Stimulated activated CD4-positive, alpha-beta T cell treated with anti-CD3 and anti-CD28 coated beads, TNF-alpha, amount 100 ng/mL, for 48 hours (primary cell): ENCODE results near the gene SETD7.

Experiments
- DNase-seq, 3 donors: peaks; one replicate each; pipeline ENCODE4 v3.0.0-alpha.2; 2020; ENCODE audit warnings: low read depth in 3 of 3

Gene SETD7

DNA sequence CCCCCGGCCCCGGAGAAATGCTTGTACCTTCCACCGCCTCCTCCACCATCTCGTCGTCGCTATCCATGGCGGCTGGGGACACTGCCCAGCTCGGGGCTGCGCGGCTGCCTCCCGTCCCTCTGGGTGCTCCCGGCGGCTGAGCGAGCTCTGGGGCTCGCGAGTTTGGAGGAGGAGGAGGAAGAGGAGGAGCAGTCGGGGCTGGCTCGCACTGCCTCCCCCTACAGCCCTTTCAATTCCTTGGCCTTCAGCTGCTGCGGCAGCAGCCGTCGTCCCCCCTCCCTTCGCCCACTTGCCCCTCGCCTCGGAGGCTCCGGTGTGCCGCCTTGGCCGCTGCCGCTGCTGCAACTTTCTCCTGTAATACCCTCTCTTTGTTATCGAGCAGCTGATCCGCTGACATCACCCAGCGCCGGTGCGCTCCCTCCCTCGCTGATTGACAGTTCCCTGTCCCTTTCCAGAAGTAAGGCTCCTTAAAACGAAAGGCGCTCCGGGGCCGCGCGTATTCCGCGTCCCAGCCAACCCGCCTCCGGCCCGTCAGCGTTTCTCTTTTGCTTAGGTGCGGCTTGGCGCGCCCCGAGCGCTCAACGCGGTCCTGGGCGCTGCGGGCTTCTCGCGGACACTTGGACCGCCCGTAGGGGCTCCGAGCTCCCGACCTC lies at the start of gene SETD7:
TSS of gene SETD7 (minus strand) at position 149 of the 653 bp plus-strand sequence. CDS start at position 67, 82 bp downstream.
- DNase-seq, result peak; percentile 27 to 41 (median 40)

GRCh38 chr4:139605516-139605915 lies 49.5 kb upstream of the SETD7 start:
- no peak for DNase-seq

DNA sequence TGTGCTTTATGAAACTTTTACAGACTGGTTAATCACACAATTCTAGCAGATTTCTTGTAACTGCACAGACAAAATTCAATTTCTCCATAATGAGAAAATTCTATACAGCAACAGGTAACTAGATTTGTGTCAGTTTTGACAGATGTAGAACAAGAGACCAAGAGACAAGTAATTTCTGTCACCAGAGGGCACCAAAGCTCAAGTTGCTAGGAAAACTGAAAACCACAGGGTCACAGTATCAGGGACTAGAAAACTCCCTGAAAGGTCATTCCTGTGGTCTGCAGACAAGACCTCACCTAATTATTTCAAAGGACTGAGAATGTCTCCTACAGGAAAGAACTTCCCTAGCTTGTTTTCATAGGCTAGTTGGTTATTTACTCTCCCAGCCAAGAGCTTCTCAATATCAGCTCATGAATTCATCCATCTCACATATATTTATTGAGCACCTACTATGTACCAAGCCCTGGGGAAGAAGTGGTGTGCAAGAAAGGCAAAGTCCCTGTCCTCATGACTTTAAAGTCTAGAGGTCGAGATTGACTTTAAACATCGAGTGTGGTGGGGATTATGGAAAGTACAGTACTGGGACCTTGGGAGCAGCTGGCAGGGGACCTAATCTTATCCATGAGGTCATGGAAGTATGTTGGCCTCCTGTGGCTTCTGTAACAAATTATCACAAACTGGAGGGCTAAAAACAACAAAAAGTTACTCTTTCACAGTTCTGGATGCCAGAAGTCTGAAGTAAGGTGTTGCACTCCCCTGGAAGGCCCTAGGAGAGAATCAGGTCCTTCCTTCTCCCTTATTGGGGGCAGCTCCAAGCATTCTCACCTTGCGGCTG lies 47.8 kb upstream of the SETD7 start:
- peak in 1 of 3 donors; percentile 20 for DNase-seq

GRCh38 chr4:139602776-139603360 lies 46.8 kb upstream of the SETD7 start:
- DNase-seq, result no peak

DNA sequence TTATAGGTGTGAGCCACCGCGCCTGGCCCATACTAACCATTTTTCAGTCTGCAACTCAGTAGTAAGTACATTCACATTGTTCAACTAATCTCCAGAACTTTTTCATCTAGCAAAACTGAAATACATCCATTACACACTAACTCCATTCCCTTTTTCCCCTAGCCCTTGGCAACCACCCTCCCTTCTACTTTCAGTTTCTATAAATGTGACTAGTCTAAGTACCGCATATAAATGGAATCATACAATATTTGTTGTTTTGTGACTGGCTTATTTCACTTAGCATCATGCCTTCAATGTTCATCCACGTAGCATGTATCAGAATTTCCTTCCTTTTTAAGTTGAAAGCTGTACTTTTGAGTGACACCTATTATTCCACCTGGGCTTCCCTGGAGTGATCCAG lies 44.6 kb upstream of the SETD7 start:
- DNase-seq, result no peak

GRCh38 chr4:139599594-139600374 lies 43.8 kb upstream of the SETD7 start:
- DNase-seq, result no peak

GRCh38 chr4:139599076-139599475 lies 43.1 kb upstream of the SETD7 start:
- DNase-seq, result no peak

DNA sequence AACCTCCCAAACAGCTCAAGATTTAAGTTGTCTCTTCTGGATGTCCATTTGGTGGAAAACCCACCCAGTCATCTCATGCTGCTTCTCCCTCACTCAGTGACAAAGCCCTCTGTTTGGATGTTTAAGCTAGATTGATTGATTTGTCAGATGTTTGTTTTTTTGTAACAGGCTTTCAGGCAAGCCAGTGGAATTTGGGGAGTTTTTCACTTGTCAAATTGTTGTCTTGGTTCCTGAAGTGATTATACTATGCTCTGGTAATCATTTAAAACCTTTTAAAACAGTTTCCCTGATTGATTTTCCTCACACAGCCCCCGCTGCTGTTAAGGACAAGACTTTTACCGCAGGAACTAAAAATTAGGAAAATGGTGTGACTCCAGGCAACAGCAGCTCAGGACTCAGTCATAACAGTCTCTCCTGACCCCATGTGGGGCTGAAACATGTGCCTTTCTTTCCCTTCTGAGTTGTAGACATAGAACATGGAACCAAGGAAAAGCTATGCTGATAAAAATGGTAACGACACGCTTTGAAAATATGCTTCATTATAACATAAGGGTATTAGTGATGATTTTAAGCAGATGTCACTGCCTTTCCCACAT lies 40.8 kb upstream of the SETD7 start:
- no peak for DNase-seq

DNA sequence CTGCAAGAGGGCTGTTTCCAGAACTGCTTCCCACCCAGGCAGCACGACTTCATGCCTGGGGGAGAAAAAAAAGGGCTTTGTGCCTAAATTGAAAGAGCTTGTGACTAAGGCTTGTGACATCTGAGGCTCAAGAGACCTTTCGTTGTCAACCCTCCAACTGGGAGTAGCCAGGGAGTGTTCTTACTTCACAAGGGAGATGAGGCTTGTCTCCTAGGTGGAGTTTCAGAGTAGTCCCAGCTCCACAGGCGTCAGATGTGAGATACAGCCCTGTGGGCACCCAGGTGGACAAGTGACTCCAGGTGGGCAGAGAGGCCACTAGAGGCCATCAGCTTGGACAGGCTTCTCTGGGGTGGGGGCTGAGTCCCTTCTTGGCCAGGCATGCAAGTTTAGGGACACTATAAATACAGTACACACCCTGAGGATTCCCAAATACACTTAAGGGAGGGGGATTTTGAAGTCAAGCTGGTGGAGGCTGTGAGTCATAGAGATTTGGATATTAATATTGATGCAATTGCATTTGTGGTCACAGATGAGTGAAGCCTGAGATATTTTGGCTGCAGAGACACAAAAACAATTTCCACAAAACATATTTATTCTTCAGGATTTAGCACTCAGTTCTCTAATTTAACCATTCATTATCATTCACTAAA lies 40.1 kb upstream of the SETD7 start:
- no peak for DNase-seq

DNA sequence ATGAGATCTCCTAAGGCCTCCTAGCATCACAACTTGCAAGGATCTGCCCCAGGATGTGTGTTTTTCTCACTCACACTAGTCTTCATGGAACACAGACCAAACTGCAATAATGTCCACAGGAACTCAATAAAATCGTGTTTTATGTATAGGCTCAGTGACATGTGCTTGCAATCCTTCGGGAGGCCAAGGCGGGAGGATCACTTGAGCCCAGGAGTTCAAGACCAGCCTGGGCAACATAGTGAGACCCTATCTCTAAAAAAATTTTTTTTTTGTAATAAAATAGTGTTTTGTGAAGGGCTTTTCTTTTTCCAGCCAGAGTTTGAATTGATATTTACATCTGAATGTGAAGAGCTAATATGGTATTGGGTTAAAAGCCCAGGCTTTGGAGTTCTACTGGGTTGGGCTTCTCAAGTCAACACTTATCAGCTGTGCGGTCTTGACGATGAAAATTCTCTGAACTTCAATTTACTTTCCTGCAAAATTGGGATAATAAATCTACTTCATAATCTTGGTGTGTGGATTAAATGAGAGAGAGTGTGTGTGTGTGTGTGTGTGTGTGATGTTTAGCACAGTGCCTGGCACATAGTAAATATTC lies 38.7 kb upstream of the SETD7 start:
- DNase-seq, result no peak

DNA sequence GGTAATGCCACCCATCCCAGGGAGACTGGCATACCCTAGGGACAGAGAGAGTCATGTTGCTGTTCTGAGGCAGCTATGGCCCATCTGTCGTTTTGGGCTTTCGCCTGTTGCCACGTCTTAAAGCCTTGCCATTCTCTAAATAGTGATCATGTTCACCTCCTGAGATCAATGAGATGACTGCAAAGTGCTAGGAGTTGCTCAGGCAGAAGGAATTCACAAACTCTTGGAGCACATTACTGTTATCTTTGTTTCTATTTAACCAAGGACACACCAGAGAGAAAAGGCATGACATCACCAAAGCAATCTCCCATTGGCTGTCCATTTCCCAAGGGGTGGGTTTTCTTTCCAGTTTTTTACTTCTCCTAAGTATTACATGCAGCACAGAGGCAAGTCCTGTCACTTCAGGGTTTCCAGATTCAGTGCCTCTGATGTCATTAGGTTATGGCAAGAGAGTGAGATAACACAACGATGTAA lies 37.1 kb upstream of the SETD7 start:
- no peak for DNase-seq

DNA sequence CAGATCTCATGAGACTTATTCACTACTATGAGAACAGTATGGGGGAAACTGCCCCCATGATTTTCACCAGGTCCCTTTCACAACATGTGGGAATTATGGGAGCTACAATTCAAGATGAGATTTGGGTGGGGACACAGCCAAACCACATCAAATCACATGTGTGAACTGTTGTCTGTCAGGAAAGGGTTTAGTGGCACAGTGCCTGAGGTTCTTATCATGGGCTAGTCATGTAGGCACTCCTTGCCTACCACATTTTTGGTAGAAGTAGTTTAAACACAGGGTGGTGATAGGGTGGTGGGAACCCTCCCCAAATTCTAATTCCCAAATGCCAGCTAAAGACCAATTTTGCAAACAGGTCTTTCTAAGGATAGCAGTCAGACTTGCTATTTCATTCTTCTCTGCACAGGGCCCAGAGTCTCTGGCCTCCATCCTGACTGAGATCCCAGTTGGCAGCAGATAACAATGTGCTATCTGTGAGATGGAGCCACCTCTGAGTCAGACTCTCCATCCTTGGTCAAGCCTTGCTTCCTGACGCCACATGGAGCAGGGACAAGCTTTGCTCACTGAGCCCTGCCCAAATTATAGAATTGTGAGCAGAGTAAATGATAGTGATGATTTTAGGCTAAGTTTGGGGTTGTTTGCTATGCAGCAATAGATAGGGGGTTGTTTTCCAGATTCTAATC lies 33.5 kb upstream of the SETD7 start:
- no peak for DNase-seq

DNA sequence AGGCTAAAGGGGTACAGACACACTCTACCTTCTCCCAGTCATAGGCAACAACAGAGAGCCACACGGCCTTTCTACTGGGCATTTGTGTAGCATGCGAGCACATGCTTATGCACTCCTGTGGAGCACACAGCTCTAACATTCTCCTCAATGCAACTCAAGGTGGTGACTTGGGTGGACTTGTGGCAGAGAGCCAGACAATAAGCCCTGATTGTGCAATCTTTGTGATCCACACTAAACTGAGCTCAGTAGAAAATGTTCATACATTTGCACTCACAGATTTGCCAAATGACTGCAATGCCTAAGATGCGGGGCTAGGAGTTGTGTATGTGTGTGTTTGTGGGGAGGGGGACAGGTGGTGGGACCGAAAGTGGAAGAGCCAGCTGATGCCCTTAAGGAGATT lies 31.4 kb upstream of the SETD7 start:
- DNase-seq, result no peak

GRCh38 chr4:139585473-139585872 lies 29.5 kb upstream of the SETD7 start:
- no peak for DNase-seq

DNA sequence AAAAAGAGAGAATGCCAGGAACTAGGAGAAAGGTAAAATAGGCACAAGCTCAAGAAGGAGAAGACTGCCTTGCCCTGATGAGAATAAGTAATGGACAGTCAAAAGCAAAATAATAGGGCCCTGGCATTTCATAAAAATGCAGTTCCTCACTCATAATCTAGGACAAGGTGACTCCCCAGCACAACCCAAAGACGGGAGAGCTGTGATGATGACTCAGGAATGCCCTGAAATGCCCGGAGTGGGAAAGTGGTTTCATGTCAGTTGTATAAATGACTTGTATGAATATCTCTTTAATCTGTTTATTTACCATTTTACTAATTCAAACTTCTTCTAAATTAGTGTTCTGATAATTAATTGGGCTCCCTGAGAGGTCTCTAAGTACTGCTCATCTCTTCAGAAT lies 28.8 kb upstream of the SETD7 start:
- DNase-seq, result no peak

- DNase-seq, result no peak
These were observed 28.0 kb upstream of the SETD7 start for GRCh38 chr4:139584013-139584412.

DNA sequence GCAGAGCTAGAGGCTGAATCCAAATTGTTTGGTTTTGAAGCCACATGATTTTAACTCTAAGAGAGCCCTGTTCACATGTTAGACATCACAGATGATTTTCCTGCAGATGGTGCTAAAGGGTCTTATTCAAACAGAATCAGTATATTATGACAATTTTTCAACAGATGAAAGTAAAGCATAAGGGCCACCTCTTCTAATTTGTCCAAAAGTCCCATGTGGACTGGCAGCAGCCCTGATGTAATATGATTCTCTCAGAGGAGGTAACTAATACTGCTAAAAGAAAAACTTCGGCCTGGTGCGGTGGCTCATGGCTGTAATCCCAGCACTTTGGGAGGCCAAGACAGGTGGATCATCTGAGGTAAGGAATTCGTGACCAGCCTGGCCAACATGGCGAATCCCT lies 26.0 kb upstream of the SETD7 start:
- DNase-seq, result no peak

DNA sequence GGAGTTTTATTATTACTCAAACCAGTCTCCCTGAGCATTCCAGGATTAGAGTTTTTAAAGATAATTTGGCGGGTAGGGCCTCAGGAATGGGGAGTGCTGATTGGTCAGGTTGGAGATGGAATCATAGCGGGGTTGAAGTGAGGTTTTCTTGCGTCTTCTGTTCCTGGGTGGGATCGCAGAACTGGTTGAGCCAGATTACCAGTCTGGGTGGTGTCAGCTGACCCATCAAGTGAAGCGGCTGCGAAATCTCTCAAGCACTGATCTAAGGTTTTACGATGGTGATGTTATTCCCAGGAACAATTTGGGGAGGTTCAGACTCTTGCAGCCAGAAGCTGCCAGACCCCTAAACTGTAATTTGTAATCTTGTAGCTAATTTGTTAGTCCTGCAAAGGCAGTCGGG lies 25.1 kb upstream of the SETD7 start:
- DNase-seq, result no peak

DNA sequence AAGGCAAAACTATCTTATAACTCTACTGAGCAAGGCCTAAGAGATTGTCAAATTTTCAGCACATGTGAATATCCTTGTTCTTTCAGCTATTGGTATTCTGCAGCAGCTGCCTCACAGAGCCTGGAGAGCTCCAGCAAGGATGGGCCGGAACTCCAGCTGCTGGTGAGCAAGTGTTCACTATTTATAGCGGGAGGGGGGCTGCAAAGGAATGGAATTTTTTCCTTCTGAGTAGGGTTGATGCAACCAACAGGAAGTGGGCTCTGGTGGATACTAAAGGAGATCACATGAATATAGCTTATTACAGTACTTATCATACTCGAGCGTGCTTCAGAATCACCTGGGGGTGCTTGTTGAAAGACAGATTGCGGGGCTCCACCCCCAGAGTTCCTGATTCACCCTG lies 20.2 kb upstream of the SETD7 start:
- no peak for DNase-seq

DNA sequence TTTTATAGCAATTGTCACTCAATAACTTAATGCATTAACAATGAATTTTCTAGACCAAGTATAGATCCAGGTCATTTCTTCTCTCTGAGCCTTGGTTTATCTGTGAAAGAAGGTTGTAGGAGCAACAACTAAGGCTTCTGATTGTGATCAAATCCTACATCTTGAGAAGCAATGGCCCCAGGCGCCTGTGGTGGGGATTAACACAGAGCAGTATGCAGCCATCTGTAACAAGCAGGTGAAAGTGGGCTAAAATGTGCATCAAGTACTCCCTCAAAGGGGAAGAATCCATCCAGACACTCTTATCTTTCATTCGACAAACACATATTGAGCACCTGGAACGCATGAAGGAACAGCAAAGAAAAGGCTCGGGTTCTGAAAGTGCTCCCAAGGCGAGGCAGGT lies 19.1 kb upstream of the SETD7 start:
- DNase-seq, result no peak
